ENCODE measurements around the gene ZNF556. TPM values are rescaled to one million over a fixed set of nuclear protein-coding genes. Genes with fewer than 3 reads are reported as not detected.

ZNF556 gene
- total and polyA plus RNA-seq, 2 experiments from 2014 or later, result not detected

DNA sequence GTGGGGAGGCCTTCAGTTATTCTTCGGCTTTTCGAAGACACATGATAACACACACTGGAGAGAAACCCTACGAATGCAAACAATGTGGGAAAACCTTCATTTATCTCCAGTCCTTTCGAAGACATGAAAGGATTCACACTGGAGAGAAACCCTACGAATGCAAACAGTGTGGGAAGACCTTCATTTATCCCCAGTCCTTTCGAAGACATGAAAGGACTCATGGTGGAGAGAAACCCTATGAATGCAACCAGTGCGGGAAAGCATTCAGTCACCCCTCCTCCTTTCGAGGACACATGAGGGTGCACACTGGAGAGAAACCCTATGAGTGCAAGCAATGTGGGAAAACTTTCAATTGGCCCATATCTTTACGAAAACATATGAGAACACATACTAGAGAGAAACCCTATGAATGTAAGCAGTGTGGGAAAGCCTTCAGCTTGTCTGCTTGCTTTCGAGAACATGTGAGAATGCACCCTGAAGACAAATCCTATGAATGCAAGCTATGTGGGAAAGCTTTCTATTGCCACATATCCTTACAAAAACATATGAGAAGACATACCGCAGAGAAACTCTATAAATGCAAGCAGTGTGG lies 14.0 kb upstream of the ZNF556 start:
- no peaks in the 10 kb centered on the region for H3K9me2 ChIP-seq (ENCODE audit: insufficient read depth)
- Mint-ChIP-seq H3K4me1 (no peaks in the 10 kb centered on the region), H3K36me3 (ENCODE audit: low read depth) (peaks cover 76% of the 10 kb centered on the region), H3K27me3 (ENCODE audit: insufficient read depth, low read depth, poor library complexity) (peaks cover 2% of the 10 kb centered on the region), H3K9me3 (peaks cover 98% of the 10 kb centered on the region), H3K4me3 (no peak overlapping the region), H3K27ac (no peak overlapping the region)
- no peak overlapping the region for H3K27ac ChIP-seq (ENCODE audit: low read depth)
- H3K4me3 ChIP-seq, result peak overlapping the region; percentile 15; the same call in 1 of the 2 replicates
- no peaks in the 10 kb centered on the region for H3K79me2 ChIP-seq (replicated peaks; ENCODE audit: insufficient read depth)
- no peaks in the 10 kb centered on the region for H3K4me1 ChIP-seq (ENCODE audit: insufficient read depth)
- no peaks in the 10 kb centered on the region for H4K20me1 ChIP-seq (replicated peaks; ENCODE audit: insufficient read depth)
- TF ChIP-seq POLR2AphosphoS5 (IDR thresholded peaks at IDR 0.05; ENCODE audit: low read depth) (no peak), ZNF114 (CRISPR knock-in tag; IDR thresholded peaks at IDR 0.05) (no peak), EZH2 (IDR thresholded peaks at IDR 0.05; ENCODE audit: low read depth, unreplicated experiment) (no peak), EZH2phosphoT487 (IDR thresholded peaks at IDR 0.05; ENCODE audit: unreplicated experiment) (no peak), ZNF331 (CRISPR knock-in tag; IDR thresholded peaks at IDR 0.05; ENCODE audit: low read depth) (no peak), CREB1 (CRISPR knock-in tag; IDR thresholded peaks at IDR 0.05; ENCODE audit: low read depth) (no peak), JUNB (IDR thresholded peaks at IDR 0.05; ENCODE audit: unreplicated experiment) (no peak), NANOG (IDR thresholded peaks at IDR 0.05; ENCODE audit: borderline replicate concordance) (no peak), STAT1 (IDR thresholded peaks at IDR 0.05; ENCODE audit: unreplicated experiment) (no peak)
- TF ChIP-seq, protein P1, sequence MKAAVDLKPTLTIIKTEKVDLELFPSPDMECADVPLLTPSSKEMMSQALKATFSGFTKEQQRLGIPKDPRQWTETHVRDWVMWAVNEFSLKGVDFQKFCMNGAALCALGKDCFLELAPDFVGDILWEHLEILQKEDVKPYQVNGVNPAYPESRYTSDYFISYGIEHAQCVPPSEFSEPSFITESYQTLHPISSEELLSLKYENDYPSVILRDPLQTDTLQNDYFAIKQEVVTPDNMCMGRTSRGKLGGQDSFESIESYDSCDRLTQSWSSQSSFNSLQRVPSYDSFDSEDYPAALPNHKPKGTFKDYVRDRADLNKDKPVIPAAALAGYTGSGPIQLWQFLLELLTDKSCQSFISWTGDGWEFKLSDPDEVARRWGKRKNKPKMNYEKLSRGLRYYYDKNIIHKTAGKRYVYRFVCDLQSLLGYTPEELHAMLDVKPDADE (IDR thresholded peaks at IDR 0.05), result no peak
- TF ChIP-seq, protein P2, sequence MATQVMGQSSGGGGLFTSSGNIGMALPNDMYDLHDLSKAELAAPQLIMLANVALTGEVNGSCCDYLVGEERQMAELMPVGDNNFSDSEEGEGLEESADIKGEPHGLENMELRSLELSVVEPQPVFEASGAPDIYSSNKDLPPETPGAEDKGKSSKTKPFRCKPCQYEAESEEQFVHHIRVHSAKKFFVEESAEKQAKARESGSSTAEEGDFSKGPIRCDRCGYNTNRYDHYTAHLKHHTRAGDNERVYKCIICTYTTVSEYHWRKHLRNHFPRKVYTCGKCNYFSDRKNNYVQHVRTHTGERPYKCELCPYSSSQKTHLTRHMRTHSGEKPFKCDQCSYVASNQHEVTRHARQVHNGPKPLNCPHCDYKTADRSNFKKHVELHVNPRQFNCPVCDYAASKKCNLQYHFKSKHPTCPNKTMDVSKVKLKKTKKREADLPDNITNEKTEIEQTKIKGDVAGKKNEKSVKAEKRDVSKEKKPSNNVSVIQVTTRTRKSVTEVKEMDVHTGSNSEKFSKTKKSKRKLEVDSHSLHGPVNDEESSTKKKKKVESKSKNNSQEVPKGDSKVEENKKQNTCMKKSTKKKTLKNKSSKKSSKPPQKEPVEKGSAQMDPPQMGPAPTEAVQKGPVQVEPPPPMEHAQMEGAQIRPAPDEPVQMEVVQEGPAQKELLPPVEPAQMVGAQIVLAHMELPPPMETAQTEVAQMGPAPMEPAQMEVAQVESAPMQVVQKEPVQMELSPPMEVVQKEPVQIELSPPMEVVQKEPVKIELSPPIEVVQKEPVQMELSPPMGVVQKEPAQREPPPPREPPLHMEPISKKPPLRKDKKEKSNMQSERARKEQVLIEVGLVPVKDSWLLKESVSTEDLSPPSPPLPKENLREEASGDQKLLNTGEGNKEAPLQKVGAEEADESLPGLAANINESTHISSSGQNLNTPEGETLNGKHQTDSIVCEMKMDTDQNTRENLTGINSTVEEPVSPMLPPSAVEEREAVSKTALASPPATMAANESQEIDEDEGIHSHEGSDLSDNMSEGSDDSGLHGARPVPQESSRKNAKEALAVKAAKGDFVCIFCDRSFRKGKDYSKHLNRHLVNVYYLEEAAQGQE (IDR thresholded peaks at IDR 0.05; ENCODE audit: unreplicated experiment), result no peak
- TF ChIP-seq, protein P3, sequence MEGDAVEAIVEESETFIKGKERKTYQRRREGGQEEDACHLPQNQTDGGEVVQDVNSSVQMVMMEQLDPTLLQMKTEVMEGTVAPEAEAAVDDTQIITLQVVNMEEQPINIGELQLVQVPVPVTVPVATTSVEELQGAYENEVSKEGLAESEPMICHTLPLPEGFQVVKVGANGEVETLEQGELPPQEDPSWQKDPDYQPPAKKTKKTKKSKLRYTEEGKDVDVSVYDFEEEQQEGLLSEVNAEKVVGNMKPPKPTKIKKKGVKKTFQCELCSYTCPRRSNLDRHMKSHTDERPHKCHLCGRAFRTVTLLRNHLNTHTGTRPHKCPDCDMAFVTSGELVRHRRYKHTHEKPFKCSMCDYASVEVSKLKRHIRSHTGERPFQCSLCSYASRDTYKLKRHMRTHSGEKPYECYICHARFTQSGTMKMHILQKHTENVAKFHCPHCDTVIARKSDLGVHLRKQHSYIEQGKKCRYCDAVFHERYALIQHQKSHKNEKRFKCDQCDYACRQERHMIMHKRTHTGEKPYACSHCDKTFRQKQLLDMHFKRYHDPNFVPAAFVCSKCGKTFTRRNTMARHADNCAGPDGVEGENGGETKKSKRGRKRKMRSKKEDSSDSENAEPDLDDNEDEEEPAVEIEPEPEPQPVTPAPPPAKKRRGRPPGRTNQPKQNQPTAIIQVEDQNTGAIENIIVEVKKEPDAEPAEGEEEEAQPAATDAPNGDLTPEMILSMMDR (conservative IDR thresholded peaks at IDR 0.05; ENCODE audit: low read depth in 2 of 2), result no peak
- TF ChIP-seq, protein P4, sequence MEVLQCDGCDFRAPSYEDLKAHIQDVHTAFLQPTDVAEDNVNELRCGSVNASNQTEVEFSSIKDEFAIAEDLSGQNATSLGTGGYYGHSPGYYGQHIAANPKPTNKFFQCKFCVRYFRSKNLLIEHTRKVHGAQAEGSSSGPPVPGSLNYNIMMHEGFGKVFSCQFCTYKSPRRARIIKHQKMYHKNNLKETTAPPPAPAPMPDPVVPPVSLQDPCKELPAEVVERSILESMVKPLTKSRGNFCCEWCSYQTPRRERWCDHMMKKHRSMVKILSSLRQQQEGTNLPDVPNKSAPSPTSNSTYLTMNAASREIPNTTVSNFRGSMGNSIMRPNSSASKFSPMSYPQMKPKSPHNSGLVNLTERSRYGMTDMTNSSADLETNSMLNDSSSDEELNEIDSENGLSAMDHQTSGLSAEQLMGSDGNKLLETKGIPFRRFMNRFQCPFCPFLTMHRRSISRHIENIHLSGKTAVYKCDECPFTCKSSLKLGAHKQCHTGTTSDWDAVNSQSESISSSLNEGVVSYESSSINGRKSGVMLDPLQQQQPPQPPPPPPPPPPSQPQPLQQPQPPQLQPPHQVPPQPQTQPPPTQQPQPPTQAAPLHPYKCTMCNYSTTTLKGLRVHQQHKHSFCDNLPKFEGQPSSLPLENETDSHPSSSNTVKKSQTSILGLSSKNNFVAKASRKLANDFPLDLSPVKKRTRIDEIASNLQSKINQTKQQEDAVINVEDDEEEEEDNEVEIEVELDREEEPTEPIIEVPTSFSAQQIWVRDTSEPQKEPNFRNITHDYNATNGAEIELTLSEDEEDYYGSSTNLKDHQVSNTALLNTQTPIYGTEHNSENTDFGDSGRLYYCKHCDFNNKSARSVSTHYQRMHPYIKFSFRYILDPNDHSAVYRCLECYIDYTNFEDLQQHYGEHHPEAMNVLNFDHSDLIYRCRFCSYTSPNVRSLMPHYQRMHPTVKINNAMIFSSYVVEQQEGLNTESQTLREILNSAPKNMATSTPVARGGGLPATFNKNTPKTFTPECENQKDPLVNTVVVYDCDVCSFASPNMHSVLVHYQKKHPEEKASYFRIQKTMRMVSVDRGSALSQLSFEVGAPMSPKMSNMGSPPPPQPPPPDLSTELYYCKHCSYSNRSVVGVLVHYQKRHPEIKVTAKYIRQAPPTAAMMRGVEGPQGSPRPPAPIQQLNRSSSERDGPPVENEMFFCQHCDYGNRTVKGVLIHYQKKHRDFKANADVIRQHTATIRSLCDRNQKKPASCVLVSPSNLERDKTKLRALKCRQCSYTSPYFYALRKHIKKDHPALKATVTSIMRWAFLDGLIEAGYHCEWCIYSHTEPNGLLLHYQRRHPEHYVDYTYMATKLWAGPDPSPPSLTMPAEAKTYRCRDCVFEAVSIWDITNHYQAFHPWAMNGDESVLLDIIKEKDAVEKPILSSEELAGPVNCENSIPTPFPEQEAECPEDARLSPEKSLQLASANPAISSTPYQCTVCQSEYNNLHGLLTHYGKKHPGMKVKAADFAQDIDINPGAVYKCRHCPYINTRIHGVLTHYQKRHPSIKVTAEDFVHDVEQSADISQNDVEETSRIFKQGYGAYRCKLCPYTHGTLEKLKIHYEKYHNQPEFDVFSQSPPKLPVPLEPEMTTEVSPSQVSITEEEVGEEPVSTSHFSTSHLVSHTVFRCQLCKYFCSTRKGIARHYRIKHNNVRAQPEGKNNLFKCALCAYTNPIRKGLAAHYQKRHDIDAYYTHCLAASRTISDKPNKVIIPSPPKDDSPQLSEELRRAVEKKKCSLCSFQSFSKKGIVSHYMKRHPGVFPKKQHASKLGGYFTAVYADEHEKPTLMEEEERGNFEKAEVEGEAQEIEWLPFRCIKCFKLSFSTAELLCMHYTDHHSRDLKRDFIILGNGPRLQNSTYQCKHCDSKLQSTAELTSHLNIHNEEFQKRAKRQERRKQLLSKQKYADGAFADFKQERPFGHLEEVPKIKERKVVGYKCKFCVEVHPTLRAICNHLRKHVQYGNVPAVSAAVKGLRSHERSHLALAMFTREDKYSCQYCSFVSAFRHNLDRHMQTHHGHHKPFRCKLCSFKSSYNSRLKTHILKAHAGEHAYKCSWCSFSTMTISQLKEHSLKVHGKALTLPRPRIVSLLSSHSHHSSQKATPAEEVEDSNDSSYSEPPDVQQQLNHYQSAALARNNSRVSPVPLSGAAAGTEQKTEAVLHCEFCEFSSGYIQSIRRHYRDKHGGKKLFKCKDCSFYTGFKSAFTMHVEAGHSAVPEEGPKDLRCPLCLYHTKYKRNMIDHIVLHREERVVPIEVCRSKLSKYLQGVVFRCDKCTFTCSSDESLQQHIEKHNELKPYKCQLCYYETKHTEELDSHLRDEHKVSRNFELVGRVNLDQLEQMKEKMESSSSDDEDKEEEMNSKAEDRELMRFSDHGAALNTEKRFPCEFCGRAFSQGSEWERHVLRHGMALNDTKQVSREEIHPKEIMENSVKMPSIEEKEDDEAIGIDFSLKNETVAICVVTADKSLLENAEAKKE (CRISPR knock-in tag; IDR thresholded peaks at IDR 0.05), result no peak
- H3K4me2 ChIP-seq, result no peak overlapping the region
- no peaks in the 10 kb centered on the region for H3F3A ChIP-seq (replicated peaks; ENCODE audit: low read depth)
- H2AFZ ChIP-seq, result no peak overlapping the region
- no peak for ATAC-seq
- DNase-seq (ENCODE audit: low spot score), result no peak
- H3K36me3 ChIP-seq (ENCODE audit: insufficient read depth), result peaks cover 61% of the 10 kb centered on the region
- H3K27me3 ChIP-seq (ENCODE audit: insufficient read depth), result no peaks in the 10 kb centered on the region

All from GM23338 (cell line).